ENCODE data around the gene PRRT2. TPM values are rescaled to one million over a fixed set of nuclear protein-coding genes. Genes with fewer than 3 reads are reported as not detected.

The PRRT2 gene
- total RNA-seq, 1 experiment from 2014 or later, result 20.5 TPM

GRCh38 chr16:29835926-29836325 is 23.9 kb downstream of the PRRT2 start (continued):
- TF ChIP-seq, protein P1, sequence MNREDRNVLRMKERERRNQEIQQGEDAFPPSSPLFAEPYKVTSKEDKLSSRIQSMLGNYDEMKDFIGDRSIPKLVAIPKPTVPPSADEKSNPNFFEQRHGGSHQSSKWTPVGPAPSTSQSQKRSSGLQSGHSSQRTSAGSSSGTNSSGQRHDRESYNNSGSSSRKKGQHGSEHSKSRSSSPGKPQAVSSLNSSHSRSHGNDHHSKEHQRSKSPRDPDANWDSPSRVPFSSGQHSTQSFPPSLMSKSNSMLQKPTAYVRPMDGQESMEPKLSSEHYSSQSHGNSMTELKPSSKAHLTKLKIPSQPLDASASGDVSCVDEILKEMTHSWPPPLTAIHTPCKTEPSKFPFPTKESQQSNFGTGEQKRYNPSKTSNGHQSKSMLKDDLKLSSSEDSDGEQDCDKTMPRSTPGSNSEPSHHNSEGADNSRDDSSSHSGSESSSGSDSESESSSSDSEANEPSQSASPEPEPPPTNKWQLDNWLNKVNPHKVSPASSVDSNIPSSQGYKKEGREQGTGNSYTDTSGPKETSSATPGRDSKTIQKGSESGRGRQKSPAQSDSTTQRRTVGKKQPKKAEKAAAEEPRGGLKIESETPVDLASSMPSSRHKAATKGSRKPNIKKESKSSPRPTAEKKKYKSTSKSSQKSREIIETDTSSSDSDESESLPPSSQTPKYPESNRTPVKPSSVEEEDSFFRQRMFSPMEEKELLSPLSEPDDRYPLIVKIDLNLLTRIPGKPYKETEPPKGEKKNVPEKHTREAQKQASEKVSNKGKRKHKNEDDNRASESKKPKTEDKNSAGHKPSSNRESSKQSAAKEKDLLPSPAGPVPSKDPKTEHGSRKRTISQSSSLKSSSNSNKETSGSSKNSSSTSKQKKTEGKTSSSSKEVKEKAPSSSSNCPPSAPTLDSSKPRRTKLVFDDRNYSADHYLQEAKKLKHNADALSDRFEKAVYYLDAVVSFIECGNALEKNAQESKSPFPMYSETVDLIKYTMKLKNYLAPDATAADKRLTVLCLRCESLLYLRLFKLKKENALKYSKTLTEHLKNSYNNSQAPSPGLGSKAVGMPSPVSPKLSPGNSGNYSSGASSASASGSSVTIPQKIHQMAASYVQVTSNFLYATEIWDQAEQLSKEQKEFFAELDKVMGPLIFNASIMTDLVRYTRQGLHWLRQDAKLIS (CRISPR knock-in tag; IDR thresholded peaks at IDR 0.05; ENCODE audit: borderline replicate concordance), result no peak
- TF ChIP-seq USF1 (CRISPR knock-in tag; IDR thresholded peaks at IDR 0.05), result no peak
- TF ChIP-seq CREB1 (CRISPR knock-in tag; IDR thresholded peaks at IDR 0.05), result no peak
- no peak for TF ChIP-seq EMX1 (CRISPR knock-in tag; IDR thresholded peaks at IDR 0.05)
- TF ChIP-seq, protein P2, sequence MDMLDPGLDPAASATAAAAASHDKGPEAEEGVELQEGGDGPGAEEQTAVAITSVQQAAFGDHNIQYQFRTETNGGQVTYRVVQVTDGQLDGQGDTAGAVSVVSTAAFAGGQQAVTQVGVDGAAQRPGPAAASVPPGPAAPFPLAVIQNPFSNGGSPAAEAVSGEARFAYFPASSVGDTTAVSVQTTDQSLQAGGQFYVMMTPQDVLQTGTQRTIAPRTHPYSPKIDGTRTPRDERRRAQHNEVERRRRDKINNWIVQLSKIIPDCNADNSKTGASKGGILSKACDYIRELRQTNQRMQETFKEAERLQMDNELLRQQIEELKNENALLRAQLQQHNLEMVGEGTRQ (CRISPR knock-in tag; IDR thresholded peaks at IDR 0.05), result no peak
- TF ChIP-seq ZNF219 (CRISPR knock-in tag; IDR thresholded peaks at IDR 0.05; ENCODE audit: borderline replicate concordance), result no peak
- no peak for TF ChIP-seq NR2C2 (CRISPR knock-in tag; IDR thresholded peaks at IDR 0.05)
- no peak for TF ChIP-seq IRF2 (CRISPR knock-in tag; IDR thresholded peaks at IDR 0.05; ENCODE audit: borderline replicate concordance, low read depth)

DNA sequence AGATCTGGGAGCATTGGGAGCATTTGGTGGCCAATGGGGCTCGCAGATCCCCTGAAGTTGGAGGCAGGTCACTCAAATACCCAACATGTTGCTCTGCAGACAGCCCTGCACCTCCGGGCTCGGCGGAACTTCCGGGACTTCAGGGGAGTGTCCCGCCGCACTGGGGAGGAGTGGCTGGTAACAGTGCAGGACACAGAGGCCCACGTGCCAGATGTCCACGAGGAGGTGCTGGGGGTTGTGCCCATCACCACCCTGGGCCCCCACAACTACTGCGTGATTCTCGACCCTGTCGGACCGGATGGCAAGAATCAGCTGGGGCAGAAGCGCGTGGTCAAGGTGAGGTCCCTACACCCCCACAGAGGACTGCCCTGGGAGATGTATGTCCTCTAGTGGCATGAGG is 24.6 kb downstream of the PRRT2 start:
- no peak for TF ChIP-seq FOXP1 (CRISPR knock-in tag; IDR thresholded peaks at IDR 0.05; ENCODE audit: borderline replicate concordance)
- TF ChIP-seq, protein P2 (CRISPR knock-in tag; IDR thresholded peaks at IDR 0.05), result no peak
- TF ChIP-seq TCF7 (CRISPR knock-in tag; IDR thresholded peaks at IDR 0.05; ENCODE audit: low read depth), result no peak
- Mint-ChIP-seq H3K4me1 (no peaks in the 10 kb centered on the region), H3K9me3 (no peaks in the 10 kb centered on the region), H3K4me3 (no peak overlapping the region), H3K27ac (no peak overlapping the region), H3K36me3 (no peaks in the 10 kb centered on the region), H3K27me3 (ENCODE audit: low read depth) (no peaks in the 10 kb centered on the region; the same call in 1 of the 2 replicates)
- CTCF ChIA-PET, result interaction anchor here (1.6 kb wide), 1 partner anchor 12 kb away, joined by 7 read pairs; no protein-coding TSS in a partner anchor
- POLR2A ChIA-PET, result no interaction called here
- ATAC-seq (peak; percentile 43), DNase-seq (ENCODE audit: low spot score) (no peak)

- H3K4me3 Mint-ChIP-seq, result no peak overlapping the region
- TF ChIP-seq ATF3 (CRISPR knock-in tag; conservative IDR thresholded peaks at IDR 0.05) (no peak), JAZF1 (CRISPR knock-in tag; IDR thresholded peaks at IDR 0.05) (no peak), TCF7 (CRISPR knock-in tag; IDR thresholded peaks at IDR 0.05; ENCODE audit: low read depth) (no peak), NR3C1 (CRISPR knock-in tag; conservative IDR thresholded peaks at IDR 0.05; ENCODE audit: low read depth) (no peak), PREB (CRISPR knock-in tag; IDR thresholded peaks at IDR 0.05; ENCODE audit: borderline replicate concordance) (no peak), SP1 (CRISPR knock-in tag; conservative IDR thresholded peaks at IDR 0.05) (no peak), E2F1 (CRISPR knock-in tag; IDR thresholded peaks at IDR 0.05) (no peak)
- TF ChIP-seq, protein P3, sequence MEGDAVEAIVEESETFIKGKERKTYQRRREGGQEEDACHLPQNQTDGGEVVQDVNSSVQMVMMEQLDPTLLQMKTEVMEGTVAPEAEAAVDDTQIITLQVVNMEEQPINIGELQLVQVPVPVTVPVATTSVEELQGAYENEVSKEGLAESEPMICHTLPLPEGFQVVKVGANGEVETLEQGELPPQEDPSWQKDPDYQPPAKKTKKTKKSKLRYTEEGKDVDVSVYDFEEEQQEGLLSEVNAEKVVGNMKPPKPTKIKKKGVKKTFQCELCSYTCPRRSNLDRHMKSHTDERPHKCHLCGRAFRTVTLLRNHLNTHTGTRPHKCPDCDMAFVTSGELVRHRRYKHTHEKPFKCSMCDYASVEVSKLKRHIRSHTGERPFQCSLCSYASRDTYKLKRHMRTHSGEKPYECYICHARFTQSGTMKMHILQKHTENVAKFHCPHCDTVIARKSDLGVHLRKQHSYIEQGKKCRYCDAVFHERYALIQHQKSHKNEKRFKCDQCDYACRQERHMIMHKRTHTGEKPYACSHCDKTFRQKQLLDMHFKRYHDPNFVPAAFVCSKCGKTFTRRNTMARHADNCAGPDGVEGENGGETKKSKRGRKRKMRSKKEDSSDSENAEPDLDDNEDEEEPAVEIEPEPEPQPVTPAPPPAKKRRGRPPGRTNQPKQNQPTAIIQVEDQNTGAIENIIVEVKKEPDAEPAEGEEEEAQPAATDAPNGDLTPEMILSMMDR (IDR thresholded peaks at IDR 0.05), result no peak
- TF ChIP-seq, protein P4, sequence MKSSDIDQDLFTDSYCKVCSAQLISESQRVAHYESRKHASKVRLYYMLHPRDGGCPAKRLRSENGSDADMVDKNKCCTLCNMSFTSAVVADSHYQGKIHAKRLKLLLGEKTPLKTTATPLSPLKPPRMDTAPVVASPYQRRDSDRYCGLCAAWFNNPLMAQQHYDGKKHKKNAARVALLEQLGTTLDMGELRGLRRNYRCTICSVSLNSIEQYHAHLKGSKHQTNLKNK (CRISPR knock-in tag; IDR thresholded peaks at IDR 0.05), result no peak
- DNase-seq (ENCODE audit: low spot score) (no peak), ATAC-seq (no peak)
- H3K27ac Mint-ChIP-seq, result no peak overlapping the region
- H3K4me1 Mint-ChIP-seq, result no peaks in the 10 kb centered on the region
- ChIA-PET CTCF (interaction anchor here (0.7 to 2.7 kb wide), 4 partner anchors 11 to 194 kb away, joined by 3 to 30 read pairs (median 5); no protein-coding TSS in a partner anchor), POLR2A (no interaction called here)
- H3K36me3 Mint-ChIP-seq, result no peaks in the 10 kb centered on the region
- no peaks in the 10 kb centered on the region for H3K9me3 Mint-ChIP-seq
- H3K27me3 Mint-ChIP-seq (ENCODE audit: low read depth), result no peaks in the 10 kb centered on the region; the same call in 1 of the 2 replicates
These were observed 25.8 kb downstream of the PRRT2 start for GRCh38 chr16:29837841-29838240.
